ENCODE results near the gene EFCAB8.

Gene EFCAB8

DNA sequence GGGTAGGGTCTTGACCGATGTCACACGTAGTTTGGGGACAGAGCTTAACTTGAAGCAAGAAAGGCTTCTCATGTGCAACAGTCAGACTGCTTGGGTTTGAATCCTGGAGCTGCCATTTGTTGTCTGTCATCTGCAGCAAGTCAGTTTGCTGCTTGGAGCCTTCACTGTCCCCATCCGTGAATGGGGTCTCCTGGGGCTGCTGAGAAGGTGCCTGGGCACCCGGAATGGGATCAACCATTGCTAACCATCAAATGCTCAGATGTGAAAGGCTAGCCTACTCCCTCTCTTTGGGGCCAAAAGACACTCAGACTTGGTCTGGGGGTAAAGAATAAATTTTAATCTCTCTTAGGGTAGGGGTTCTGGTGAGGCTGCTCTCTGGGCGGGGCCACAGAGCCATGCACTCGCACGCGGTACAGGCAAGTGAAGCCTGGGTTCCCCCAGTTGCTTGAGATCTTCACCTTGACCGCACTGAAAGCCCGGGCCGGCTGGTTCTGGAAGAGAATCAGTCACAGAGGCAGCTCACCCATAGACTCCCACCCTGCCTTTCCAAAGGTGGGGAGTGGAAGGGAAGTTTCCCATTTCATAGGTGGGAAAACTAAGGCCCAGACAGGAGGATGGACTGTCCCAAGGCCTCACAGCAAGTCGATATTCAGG lies 124.9 kb downstream of the EFCAB8 start:
- DNase-seq (ENCODE audit: low read depth in 1 of 2, low spot score in 1 of 2), result no peak

- DNase-seq (ENCODE audit: low read depth in 1 of 2, low spot score in 1 of 2), result no peak
These were observed 125.5 kb downstream of the EFCAB8 start for GRCh38 chr20:32984196-32984595.

- no peak for DNase-seq (ENCODE audit: low read depth in 1 of 2, low spot score in 1 of 2)
These were observed 126.1 kb downstream of the EFCAB8 start for GRCh38 chr20:32984631-32985354.

GRCh38 chr20:32985596-32985995 lies 126.9 kb downstream of the EFCAB8 start:
- DNase-seq (ENCODE audit: low read depth in 1 of 2, low spot score in 1 of 2), result no peak

DNA sequence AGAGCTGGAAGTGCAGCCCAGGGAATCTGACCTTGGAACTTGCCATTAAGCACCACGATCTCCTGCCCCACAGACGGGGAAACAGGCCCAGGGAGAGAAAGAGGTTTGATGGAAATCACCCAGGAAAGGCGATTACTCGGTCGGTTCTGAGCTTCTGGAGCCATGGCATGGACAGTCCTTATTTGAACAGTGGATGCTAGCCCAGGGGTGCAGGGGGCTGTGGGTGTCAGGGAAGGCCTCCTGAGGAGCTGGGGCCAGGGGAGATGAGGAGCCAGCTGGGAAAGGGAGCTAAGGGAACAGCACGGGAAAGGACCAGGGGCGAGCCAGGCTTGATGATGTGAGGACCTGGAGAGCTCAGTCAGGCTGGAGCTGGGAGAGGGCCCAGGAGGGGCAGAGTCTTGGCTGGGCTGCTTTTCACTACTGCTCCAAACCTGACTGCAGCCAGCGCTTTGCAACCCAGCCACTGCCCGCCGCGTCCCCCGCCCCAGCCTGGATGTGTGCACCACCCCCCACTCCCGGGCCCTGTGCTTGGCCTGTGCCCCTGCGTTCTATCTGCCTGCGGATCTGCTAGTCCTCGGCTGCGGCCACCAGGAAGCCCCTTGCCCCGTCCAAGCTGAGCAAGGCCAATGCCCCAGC lies 127.7 kb downstream of the EFCAB8 start:
- no peak for DNase-seq (ENCODE audit: low read depth in 1 of 2, low spot score in 1 of 2)

DNA sequence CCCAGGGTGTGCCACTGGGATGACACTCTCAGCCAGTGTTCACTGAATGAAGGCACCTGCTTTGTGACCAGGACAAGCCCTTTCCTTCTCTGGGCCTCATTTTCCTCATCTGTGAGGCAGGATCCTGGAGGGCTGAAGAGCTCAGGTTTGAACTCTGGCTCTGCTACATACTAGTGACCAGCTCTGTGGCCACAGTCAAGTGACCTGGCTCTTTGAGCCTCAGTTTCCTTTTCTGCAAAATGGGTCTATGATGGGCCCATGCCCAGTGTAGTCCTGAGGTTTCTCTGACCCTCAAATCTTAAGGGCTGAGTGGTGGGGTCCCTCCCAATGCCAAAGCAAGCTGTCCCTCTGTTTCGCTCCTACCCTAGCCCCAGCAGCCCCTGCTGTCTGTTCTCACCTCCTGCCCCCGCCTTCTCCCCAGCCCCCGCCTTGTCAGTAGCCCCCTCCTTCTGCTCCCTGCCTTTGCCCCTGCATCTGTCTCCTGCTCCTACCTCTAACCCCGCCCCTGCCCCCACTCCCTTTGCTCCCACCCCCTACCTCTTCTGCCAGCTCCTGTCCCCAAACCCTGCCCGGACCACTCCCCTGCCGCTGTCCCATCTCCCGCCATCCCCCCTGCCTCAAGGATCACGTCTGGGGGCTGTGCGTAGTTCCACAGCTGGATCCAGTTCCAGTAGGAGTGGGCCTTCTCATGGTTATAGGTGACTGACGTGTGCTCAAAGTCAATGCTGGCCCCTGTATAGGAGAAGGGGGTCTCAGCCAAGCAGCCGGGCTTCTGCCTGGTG lies 128.5 kb downstream of the EFCAB8 start:
- DNase-seq (ENCODE audit: low read depth in 1 of 2, low spot score in 1 of 2), result no peak

DNA sequence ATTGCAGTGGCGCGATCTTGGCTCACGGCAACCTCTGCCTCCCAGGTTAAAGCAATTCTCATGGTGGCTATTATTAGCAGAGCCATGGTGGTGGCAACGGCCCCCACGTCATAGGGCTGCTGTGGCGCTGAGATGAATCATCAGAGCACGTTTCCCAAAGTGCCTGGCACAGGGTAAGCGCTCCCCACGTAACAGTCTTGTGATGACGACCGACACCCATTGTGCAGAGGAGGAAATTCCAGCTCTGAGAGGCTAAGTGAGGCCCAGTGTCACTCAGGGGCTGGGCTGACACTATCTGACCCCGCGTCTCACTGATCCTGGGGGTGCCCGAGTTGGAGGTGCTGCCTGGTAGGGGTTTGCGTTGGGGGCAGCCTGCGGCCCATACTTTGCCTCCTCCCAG lies 129.3 kb downstream of the EFCAB8 start:
- no peak for DNase-seq (ENCODE audit: low read depth in 1 of 2, low spot score in 1 of 2)

DNA sequence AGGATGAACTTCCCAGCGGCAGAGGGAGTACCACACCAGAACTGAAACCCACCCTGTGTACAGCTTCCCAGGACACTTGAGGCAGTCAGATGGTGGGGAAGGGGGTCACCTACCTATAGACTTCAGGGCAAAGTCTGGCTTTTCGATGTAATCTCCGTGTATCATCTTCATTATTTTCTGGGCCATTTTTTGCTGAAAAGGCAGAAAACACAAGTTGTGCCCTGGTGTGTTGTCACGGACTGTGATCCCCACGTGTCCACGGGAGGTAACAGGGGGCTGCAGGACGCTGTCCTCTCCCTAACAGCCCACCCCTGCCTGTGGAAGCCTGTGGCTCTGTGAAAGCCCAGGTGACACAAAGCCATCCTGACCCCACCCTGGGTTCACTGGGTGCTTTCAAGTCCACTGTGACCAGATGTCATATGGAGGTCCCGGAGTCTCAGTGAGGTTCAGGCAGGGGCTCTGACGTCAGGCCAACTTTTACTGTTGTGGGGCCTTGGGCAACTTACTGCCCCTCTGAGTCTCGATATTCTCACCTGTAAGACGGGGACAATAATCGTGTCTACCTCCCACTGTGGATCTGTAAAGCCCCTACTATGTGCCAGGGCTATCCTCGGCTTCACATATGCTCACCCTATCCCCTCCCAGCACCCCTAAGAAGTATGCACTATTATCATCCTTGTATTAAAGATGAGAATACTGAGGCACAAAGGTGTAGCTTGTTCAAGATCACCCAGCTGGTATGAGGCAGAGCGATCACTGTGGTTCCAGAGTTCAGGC lies 131.0 kb downstream of the EFCAB8 start:
- DNase-seq (ENCODE audit: low read depth in 1 of 2, low spot score in 1 of 2), result no peak

DNA sequence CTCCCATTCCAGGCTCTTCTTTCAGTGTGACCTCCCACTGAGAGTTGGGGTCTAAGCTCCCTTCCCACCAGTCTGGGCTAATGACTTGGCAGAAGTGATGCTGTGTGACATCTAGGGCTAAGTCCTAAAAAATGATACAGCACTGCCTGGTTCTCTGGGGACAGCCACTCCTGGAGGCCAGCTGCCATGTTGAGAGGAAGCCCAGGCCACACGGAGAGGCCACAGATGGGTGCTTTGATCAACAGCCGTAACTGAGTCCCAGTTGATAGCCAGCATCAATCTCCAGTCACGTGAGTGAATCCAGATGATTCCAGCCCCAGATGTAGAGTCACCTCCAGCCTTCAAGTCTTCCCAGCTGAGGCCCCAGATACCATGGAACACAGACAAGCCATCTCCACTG lies 131.7 kb downstream of the EFCAB8 start:
- DNase-seq (ENCODE audit: low read depth in 1 of 2, low spot score in 1 of 2), result no peak

DNA sequence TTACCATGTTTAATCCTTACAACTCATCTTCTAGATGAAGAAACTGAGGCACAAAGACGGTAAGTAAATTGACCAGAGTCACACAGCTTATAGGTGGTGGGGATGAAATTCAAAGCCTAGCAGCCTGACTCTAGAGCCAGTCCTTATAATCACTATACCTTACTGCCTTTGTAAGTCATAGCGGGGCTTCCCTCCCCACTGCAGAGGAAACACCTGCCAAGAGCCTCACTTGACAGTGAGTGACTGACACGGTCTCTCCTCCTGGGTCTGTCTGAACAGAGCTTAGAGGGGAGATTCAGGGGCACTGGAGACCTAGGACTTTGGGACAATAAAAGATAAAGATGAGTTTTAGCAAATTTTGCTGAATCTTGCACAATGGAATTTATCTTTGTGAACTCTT lies 132.7 kb downstream of the EFCAB8 start:
- DNase-seq (ENCODE audit: low read depth in 1 of 2, low spot score in 1 of 2), result no peak

GRCh38 chr20:32991792-32992641 lies 133.3 kb downstream of the EFCAB8 start:
- no peak for DNase-seq (ENCODE audit: low read depth in 1 of 2, low spot score in 1 of 2)

DNA sequence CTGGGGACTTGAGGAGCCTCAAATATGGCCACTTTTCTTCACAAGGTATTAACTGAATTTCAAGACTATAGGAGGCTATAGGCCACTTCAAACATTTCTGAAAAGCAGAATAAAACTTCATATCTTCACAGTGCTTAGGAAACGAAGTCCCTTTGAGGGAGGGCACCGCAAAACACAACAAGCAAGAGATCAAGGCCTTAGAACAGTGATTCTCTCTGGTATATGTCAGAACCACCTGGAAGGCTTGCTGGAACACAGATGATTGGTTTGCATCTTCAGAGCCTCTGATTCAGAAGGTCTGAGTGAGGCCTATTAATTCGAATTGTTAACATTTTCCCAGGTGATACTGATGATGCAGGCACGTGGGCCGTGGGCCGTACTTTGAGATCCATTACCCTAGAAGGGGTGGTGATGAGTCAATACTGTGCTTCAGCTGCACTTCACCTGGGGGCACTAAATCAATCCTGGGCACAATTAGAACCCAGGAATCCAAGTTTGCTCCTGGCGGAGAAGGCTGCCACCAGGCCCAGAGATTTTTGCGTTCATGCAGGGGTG lies 134.8 kb downstream of the EFCAB8 start:
- DNase-seq (ENCODE audit: low read depth in 1 of 2, low spot score in 1 of 2), result no peak

GRCh38 chr20:32995802-32996201 lies 137.1 kb downstream of the EFCAB8 start:
- no peak for DNase-seq (ENCODE audit: low read depth in 1 of 2, low spot score in 1 of 2)

- no peak for DNase-seq (ENCODE audit: low read depth in 1 of 2, low spot score in 1 of 2)
These were observed 138.7 kb downstream of the EFCAB8 start for GRCh38 chr20:32997431-32997830.

DNA sequence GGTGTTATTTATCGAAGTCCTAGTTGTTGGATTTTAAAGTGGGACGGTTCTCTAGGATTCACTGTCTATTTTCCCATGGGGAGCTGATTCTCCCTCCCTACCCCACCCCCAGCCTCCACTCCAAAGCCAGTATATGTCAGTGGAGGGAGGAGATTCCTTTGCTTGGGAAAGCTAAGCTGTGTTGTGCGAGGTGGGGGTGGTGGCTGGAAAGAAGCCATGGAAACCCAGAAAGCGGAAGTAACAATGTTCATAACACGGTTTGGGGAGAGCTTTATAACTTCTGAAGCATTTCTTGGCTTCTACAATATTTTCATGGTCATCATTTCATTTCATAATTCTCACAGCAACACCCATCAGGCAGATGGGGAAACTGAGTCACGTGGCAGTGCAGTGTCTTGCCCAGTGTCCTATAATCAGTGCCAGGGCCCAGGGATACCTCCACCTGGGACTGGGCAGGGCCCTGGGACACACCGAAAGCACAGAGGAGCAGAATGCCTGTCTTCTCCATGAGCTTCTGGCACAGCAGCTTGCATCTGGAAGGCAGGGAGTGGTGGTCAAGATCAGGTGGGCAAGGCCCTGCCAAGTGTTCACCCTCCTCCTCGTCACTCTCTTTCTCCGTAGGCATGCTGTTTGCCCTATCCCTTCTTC lies 141.0 kb downstream of the EFCAB8 start:
- DNase-seq (ENCODE audit: low read depth in 1 of 2, low spot score in 1 of 2), result no peak

DNA sequence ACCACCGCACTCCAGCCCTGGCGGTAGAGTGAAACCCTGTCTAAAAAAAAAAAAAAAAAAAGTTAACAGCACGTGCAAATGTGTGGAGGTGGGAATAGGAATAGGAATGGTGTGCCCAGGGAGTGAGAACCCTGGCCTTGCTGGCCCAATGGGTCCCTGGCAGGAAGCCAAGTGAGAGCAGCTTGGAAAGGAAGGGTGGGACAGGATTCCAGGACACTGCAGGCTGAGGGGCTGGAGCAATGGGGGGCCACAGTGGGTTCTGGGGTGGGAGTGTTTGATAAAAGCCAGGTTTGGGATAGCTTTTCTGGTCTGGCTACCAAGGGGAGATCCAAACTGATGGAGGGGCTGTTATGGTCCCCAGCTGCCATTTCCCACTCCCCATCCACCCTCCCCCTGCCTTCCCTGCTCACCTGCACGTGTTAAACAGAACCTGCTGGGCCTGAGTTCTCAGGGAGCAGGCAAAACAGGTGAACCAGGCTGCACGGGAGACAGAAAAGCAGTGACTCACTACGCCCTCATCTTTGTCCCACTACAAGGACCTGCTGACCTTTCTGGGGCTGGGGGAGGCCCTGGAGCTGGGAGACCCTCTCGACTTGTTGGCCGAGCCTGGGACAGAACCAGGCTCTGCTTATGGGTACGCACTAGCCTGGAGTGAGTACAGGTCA lies 142.2 kb downstream of the EFCAB8 start:
- no peak for DNase-seq (ENCODE audit: low read depth in 1 of 2, low spot score in 1 of 2)

DNA sequence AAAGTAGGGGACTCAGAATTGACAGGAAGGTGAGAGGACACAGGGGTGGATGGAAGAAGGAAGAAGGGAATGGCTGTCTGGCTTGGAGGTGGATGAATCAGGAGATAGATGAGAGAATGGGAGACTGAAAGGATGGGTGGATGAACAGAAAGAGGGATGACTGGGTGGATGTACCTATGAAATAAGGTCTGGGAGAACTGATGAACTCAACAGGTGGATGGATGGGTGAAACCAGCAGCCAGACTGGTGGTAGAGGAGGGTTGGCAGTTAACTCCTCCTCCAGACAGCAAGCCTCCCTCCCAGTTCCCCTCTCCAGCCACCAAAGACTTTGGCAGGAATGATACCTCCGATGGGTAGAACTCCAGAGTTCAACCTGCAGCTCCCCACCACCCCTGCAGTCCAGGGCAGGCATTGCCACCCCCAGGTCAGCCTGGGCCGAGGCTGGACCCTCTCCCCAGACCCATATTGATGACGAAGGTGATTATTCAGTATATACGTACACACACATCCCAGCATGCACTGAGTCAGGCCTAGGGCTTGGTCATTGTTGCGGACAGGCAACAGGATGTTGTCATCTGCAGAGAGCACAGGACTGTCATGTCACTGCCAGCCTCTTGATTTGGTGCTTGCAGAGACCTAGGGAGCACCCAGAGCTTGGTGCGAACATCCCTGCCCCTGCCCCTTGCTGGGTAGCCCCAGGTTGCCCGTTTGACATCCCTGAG lies 143.5 kb downstream of the EFCAB8 start:
- DNase-seq (ENCODE audit: low read depth in 1 of 2, low spot score in 1 of 2), result no peak

DNA sequence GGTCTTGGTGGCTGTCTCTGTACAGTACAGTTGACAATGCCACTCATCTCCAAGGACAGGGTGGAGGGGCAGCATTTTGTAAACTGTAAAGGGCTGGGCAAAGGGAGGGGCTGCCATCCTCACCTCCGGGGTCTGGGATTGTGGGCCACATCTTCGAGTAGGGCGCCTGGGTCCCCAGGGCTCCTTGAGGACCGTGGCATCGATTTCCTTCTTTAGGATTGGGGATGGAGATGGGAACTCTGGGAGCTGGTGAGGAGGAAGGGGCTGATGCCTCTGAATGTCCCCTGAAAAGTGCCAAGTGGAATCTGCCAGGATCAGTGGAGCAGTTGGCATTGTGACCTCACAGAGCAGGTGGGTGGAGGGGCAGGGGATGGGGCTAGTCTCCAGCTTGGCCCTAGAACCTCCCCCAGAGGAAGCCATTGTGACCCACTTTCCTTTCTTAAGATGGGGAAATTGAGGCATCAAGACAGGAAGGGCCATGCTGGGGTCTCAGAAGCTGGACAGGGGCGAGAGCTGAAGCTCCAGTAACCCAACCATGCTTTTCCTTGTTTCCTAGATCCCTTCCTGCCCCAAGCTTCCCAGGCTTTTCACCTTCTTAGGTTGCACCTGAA lies 145.5 kb downstream of the EFCAB8 start, which contains the start of gene SUN5:
Gene SUN5 (minus strand): TSS at position 293 of the 611 bp plus-strand sequence. CDS start 93 bp downstream, at position 200.
- no peak for DNase-seq (ENCODE audit: low read depth in 1 of 2, low spot score in 1 of 2)

Data from activated T-helper 1 cell treated with anti-CD3 and anti-CD28 coated beads, Interleukin-2, amount 50 U/mL, for 16 hours (primary cell).